Breast epithelium (tissue), 3 donors: ENCODE results near the gene DDX28.

Source experiments
- POLR2A ChIP-seq: fragments of 450-650 bp; IDR thresholded peaks from one replicate; pipeline ENCODE4 v1.6.1; 2016; ENCODE audit warnings: antibody characterized with exemption, mild to moderate bottlenecking, moderate library complexity
- TF ChIP-seq, protein P1 (sequence below), 3 donors: fragments of 450-650 bp; IDR thresholded peaks; one replicate each; pipeline ENCODE4 v1.5.1; 2016 to 2017; ENCODE audit warnings: antibody characterized with exemption in 3 of 3, mild to moderate bottlenecking in 3 of 3, moderate library complexity in 3 of 3

DNA sequence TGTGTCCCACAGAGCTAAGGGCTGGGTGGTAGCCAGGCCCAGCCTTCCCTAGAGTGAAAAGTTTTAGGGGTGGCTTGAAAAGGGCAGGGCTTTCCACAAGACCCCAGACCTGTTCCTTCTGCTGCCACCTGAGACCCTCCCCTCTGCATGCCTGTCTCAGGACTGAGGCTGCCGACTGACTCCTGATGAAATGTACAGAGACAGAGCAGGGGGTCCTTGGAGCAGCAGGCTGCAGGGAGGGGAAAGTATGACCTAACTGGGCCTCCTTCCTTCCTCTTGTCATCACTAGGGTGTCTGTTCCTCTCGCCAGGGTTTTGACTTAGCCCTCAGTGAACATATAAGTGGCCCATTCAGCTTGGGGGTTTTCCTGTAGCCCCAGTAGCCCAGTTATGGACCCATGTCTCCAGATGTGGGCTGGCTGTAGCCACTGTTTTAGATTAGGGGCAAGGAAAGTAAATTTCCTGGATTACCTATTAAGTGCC is 47.3 kb upstream of the DDX28 start:
- TF ChIP-seq, protein P1, sequence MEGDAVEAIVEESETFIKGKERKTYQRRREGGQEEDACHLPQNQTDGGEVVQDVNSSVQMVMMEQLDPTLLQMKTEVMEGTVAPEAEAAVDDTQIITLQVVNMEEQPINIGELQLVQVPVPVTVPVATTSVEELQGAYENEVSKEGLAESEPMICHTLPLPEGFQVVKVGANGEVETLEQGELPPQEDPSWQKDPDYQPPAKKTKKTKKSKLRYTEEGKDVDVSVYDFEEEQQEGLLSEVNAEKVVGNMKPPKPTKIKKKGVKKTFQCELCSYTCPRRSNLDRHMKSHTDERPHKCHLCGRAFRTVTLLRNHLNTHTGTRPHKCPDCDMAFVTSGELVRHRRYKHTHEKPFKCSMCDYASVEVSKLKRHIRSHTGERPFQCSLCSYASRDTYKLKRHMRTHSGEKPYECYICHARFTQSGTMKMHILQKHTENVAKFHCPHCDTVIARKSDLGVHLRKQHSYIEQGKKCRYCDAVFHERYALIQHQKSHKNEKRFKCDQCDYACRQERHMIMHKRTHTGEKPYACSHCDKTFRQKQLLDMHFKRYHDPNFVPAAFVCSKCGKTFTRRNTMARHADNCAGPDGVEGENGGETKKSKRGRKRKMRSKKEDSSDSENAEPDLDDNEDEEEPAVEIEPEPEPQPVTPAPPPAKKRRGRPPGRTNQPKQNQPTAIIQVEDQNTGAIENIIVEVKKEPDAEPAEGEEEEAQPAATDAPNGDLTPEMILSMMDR (IDR thresholded peaks at IDR 0.05) = no peak
- TF ChIP-seq POLR2A = no peak
